ENCODE measurements around the gene TMEM101. TPM values are rescaled to one million over a fixed set of nuclear protein-coding genes. Genes with fewer than 3 reads are reported as not detected.
"Not testable (repeated sequence)": the region's sequence is repeated elsewhere in the genome, so short reads cannot be mapped to it uniquely, and the experiment has no call there.

The TMEM101 gene
- total RNA-seq, 1 donor from 2014 or later: 101 TPM

- DNase-seq (ENCODE audit: low read depth, low spot score): no peak
These were observed 38.9 kb downstream of the TMEM101 start for GRCh38 chr17:43975898-43976297.

GRCh38 chr17:43974382-43975266 is 40.1 kb downstream of the TMEM101 start:
- DNase-seq (ENCODE audit: low read depth, low spot score): no peak

GRCh38 chr17:43972444-43973212 is 42.1 kb downstream of the TMEM101 start:
- not testable (repeated sequence) for DNase-seq (ENCODE audit: low read depth, low spot score)

GRCh38 chr17:43971436-43971835 is 43.3 kb downstream of the TMEM101 start:
- DNase-seq (ENCODE audit: low read depth, low spot score): not testable (repeated sequence)

GRCh38 chr17:43970366-43970765 is 44.4 kb downstream of the TMEM101 start:
- no peak for DNase-seq (ENCODE audit: low read depth, low spot score)

GRCh38 chr17:43967251-43967875 is 47.4 kb downstream of the TMEM101 start:
- DNase-seq (ENCODE audit: low read depth, low spot score): no peak

- DNase-seq (ENCODE audit: low read depth, low spot score): no peak
These were observed 48.5 kb downstream of the TMEM101 start for GRCh38 chr17:43966276-43966675.

- DNase-seq (ENCODE audit: low read depth, low spot score): no peak
These were observed 52.3 kb downstream of the TMEM101 start for GRCh38 chr17:43962479-43962878.

GRCh38 chr17:43961954-43962353 is 52.8 kb downstream of the TMEM101 start:
- DNase-seq (ENCODE audit: low read depth, low spot score): no peak

GRCh38 chr17:43961292-43961691 is 53.5 kb downstream of the TMEM101 start:
- DNase-seq (ENCODE audit: low read depth, low spot score): not testable (repeated sequence)

Other genes with a start within 250 kb of the TMEM101 start
- 51.6 and 64.0 TPM in 2 replicates for gene DUSP3, start 236.0 kb downstream of the TMEM101 start, total RNA-seq
- gene CFAP97D1, start 234.5 kb downstream of the TMEM101 start, total RNA-seq: under 0.01 TPM in 1 of 2 replicates, not detected in the other
- gene MPP3, start 181.8 kb downstream of the TMEM101 start, total RNA-seq: 9.8 and 10.2 TPM in 2 replicates
- not detected in 2 replicates for gene CD300LG, start 167.8 kb downstream of the TMEM101 start, total RNA-seq
- 0.92 and 1.6 TPM in 2 replicates for gene MPP2, start 107.4 kb downstream of the TMEM101 start, total RNA-seq
- gene PPY, start 72.5 kb downstream of the TMEM101 start, total RNA-seq: not detected in 2 replicates
- not detected in 2 replicates for gene PYY, start 61.0 kb downstream of the TMEM101 start, total RNA-seq
- 2.2 and 6.8 TPM in 2 replicates for gene NAGS, start 10.3 kb downstream of the TMEM101 start, total RNA-seq
- gene LSM12, start 51.7 kb upstream of the TMEM101 start, total RNA-seq: 35.4 and 38.1 TPM in 2 replicates
- 21.0 and 22.6 TPM in 2 replicates for gene G6PC3, start 55.8 kb upstream of the TMEM101 start, total RNA-seq
- gene HDAC5, start 108.7 kb upstream of the TMEM101 start, total RNA-seq: 27.1 and 31.6 TPM in 2 replicates
- gene HROB, start 127.0 kb upstream of the TMEM101 start, total RNA-seq: 2.2 and 2.4 TPM in 2 replicates
- gene ASB16, start 155.7 kb upstream of the TMEM101 start, total RNA-seq: not detected in 2 replicates
- gene TMUB2, start 172.0 kb upstream of the TMEM101 start, total RNA-seq: 25.8 and 34.8 TPM in 2 replicates
- gene ATXN7L3, start 184.9 kb upstream of the TMEM101 start, total RNA-seq: 41.1 and 50.1 TPM in 2 replicates
- gene UBTF, start 204.7 kb upstream of the TMEM101 start, total RNA-seq: 52.5 and 67.6 TPM in 2 replicates